ENCODE data around the gene EXOC3L2.

GRCh38 chr19:45279587-45280192 lies 34.5 kb upstream of the EXOC3L2 start:
- TF ChIP-seq CTCF (conservative IDR thresholded peaks at IDR 0.05 in 1 of 2, IDR thresholded peaks at IDR 0.05 in 1 of 2; ENCODE audit: extremely low read depth in 1 of 2, insufficient read depth in 1 of 2, low read depth in 1 of 2, low read length in 2 of 2), result no peak
- TF ChIP-seq EZH2 (IDR thresholded peaks at IDR 0.05; ENCODE audit: borderline replicate concordance, low read length), result no peak
